Heart left ventricle (tissue), 16 donors: ENCODE results near the gene PTPN6. TPM values are rescaled to one million over a fixed set of nuclear protein-coding genes. Genes with fewer than 3 reads are reported as not detected.

Experiments used
- ATAC-seq, 4 donors: fragments of 200-7000 bp; cut with Tn5 transposase; one replicate each; pipeline ENCODE4 v1.9.1; 2020 to 2022; ENCODE audit warnings: moderate library complexity in 4 of 4, mild to moderate bottlenecking in 3 of 4, moderate number of reproducible peaks in 1 of 4
- DNase-seq, 5 donors: peaks; one replicate each; pipeline ENCODE4 v3.0.0-alpha.2; 2020
- H3K27ac ChIP-seq, 12 donors: fragments of 200-600 bp; sonication (generic) in 4 of 12; one replicate each; pipeline versions ENCODE4 v1.5.0 to v1.8.0; 2016 to 2022; ENCODE audit warnings: mild to moderate bottlenecking in 2 of 12
- H3K27me3 ChIP-seq, 9 donors: fragments of 200-600 bp; sonication (generic) in 2 of 9; one replicate each; pipeline versions ENCODE4 v1.5.1 to v1.8.0; 2016 to 2022; ENCODE audit warnings: mild to moderate bottlenecking in 3 of 9
- H3K36me3 ChIP-seq, 9 donors: fragments of 200-600 bp; sonication (generic) in 2 of 9; one replicate each; pipeline versions ENCODE4 v1.5.0 to v1.8.0; 2018 to 2022; ENCODE audit warnings: mild to moderate bottlenecking in 2 of 9
- H3K4me1 ChIP-seq, 12 donors: fragments of 200-600 bp; sonication (generic) in 4 of 12; one replicate each; pipeline versions ENCODE4 v1.5.0 to v1.8.0; 2016 to 2022; ENCODE audit warnings: mild to moderate bottlenecking in 3 of 12
- H3K4me3 ChIP-seq, 12 donors: fragments of 200-600 bp; sonication (generic) in 4 of 12; one replicate each; pipeline versions ENCODE4 v1.5.0 to v1.8.0; 2017 to 2022; ENCODE audit warnings: mild to moderate bottlenecking in 9 of 12, moderate library complexity in 4 of 12
- H3K9me3 ChIP-seq, 12 donors: fragments of 200-600 bp; sonication (generic) in 4 of 12; one replicate each; pipeline versions ENCODE4 v1.5.0 to v1.8.0; 2016 to 2022; ENCODE audit warnings: mild to moderate bottlenecking in 1 of 12
- CTCF ChIP-seq, 12 donors: fragments of 200-600 bp; sonication (generic) in 4 of 12; IDR thresholded peaks; one replicate each; pipeline versions ENCODE4 v1.5.0 to v1.8.0; 2018 to 2022; ENCODE audit warnings: antibody characterized with exemption in 12 of 12, mild to moderate bottlenecking in 5 of 12
- POLR2A ChIP-seq, 2 donors: fragments of 450-650 bp; IDR thresholded peaks; one replicate each; pipeline ENCODE4 v1.6.1; 2017; ENCODE audit warnings: antibody characterized with exemption in 2 of 2, mild to moderate bottlenecking in 2 of 2, moderate library complexity in 2 of 2
- WGBS, 4 donors: extraction: QIAGEN DNeasy Blood & Tissue Kit in 2 of 4; methylation state at CpG; one replicate each; pipeline versions ENCODE4 v1.1.5 to v1.1.7; 2013 to 2018; 5-methylcytosine and 5-hydroxymethylcytosine counted together
- intact Hi-C, 10 donors: fragments of 100-400 bp; cut with DNase I; formaldehyde crosslinking; loops; one replicate each; pipeline versions ENCODE4 v1.11.1 to v1.14.2; 2022
- polyA plus RNA-seq, 2 donors: library from polyadenylated mRNA; stranded (reverse); fragments of 200-250 nt; gene quantifications; one replicate each; pipeline ENCODE4 v1.2.3, GENCODE V29; 2013
- total RNA-seq, 9 donors: library from RNA; depleted of rRNA in 2 of 9; stranded (reverse); fragments of >200 nt in 2 of 9; fragmentation: NEBNext Ultra II Directional in 3 of 9; extraction: Animal tissue kit (Norgen Biotek cat#: 25700) in 3 of 9; gene quantifications; one replicate each; pipeline versions ENCODE4 v1.1.0 to v1.2.4, GENCODE V29; 2016 to 2023
- donor health status: ischemic (EF 13 %, LVEDD 7.1; RV severe dilation, severe dysfunction).
- donor health status: healthy with polysubstance abuse.
- donor health status: DM: no; HTN: yes; CAD: no.
- donor health status: DM: no; HTN: no; CAD: no.
- donor health status: ischemic (EF 25% LVEDD 6.9; RV normal size, moderate dysfunction).
- donor health status: ischemic (EF 25% LVEDD 5.7; RV mildly dilated, moderate dysfunction).
- donor health status: healthy.
- donor health status: DM: yes; HTN: yes; CAD: no.
- donor health status: ischemic (EF 35%, LVEDD 5.7; RV mildly dilated, moderate dysfunction).
- donor health status: nonischemic (EF 11% LVEDD 7.7; RV severe dilation, severe dysfunction).
- donor health status: DM: yes; HTN: yes; CAD: no.
- donor health status: PGD.
- donor health status: ischemic (EF 29% LVEDD 5.4; RV normal size, mild dysfunction).
- donor health status: nonischemic (EF 23%, LVEDD 6.1; RV moderate dilation, normal function).

PTPN6 gene
- total and polyA plus RNA-seq, 11 donors, result 3.5 to 63.2 (median 6.1) TPM

GRCh38 chr12:6927379-6928021 lies 23.7 kb upstream of the PTPN6 start, which contains the start of gene ATN1:
TSS of gene ATN1 (plus strand) at chr12:6927959. CDS start at chr12:6934002, 6,043 bp downstream.
- H3K27ac ChIP-seq, result peak within 1 kb of the TSS; percentile 87 to 98 (median 96)
- WGBS, 4 donors, result 0 to 1% (median 1%) methylated on average over 41 to 66 of the region's 66 CpGs
- ATAC-seq (peak; percentile 23 to 65 (median 60)), DNase-seq (peak; percentile 89 to 91 (median 90))
- peaks cover 12 to 79% (median 58%) of the 10 kb centered on the region in 12 donors for H3K4me1 ChIP-seq
- intact Hi-C loops, result loop anchor here in 2 of 10 donors (5.0 kb wide), 2 partner anchors 55 to 185 kb away; partner anchors contain the start of gene SPSB2 (in 1 of the 2)
- no peaks in the 10 kb centered on the region for H3K9me3 ChIP-seq
- H3K4me3 ChIP-seq, result peak within 1 kb of the TSS; percentile 67 to 98 (median 83)
- peaks cover 0 to 9% (median 0%) of the 10 kb centered on the region in 9 donors for H3K36me3 ChIP-seq
- no peaks in the 10 kb centered on the region for H3K27me3 ChIP-seq
- peak in 1 of 2 donors; percentile 38 for TF ChIP-seq POLR2A (IDR thresholded peaks at IDR 0.05)
- no peak for TF ChIP-seq CTCF (IDR thresholded peaks at IDR 0.05)

GRCh38 chr12:6928022-6928702 lies 23.0 kb upstream of the PTPN6 start:
- intact Hi-C loops, result loop anchor here in 2 of 10 donors (5.0 kb wide), 2 partner anchors 56 to 184 kb away; partner anchors contain the start of gene SPSB2 (in 1 of the 2)
- peaks cover 12 to 81% (median 63%) of the 10 kb centered on the region in 12 donors for H3K4me1 ChIP-seq
- 0 to 2% (median 1%) methylated on average over 4 to 74 of the region's 79 CpGs for WGBS, 4 donors
- no peak for TF ChIP-seq POLR2A (IDR thresholded peaks at IDR 0.05)
- H3K9me3 ChIP-seq, result no peaks in the 10 kb centered on the region
- ATAC-seq, result peak in 1 of 4 donors; percentile 1
- H3K27ac ChIP-seq, result peak overlapping the region; percentile 87 to 98 (median 96)
- peak overlapping the region; percentile 67 to 98 (median 83) for H3K4me3 ChIP-seq
- peak in 3 of 5 donors; percentile 34 to 49 (median 46) for DNase-seq
- no peaks in the 10 kb centered on the region for H3K27me3 ChIP-seq
- H3K36me3 ChIP-seq, result peaks cover 0 to 11% (median 0%) of the 10 kb centered on the region in 9 donors

- Histone ChIP-seq H3K4me3 (peak overlapping the region; percentile 67 to 98 (median 83)), H3K27ac (peak overlapping the region; percentile 87 to 98 (median 96)), H3K4me1 (peaks cover 12 to 86% (median 70%) of the 10 kb centered on the region in 12 donors), H3K9me3 (no peaks in the 10 kb centered on the region), H3K27me3 (no peaks in the 10 kb centered on the region), H3K36me3 (peaks cover 0 to 16% (median 3%) of the 10 kb centered on the region in 9 donors)
- intact Hi-C loops, result loop anchor here in 2 of 10 donors (5.0 kb wide), 2 partner anchors 57 to 183 kb away; partner anchors contain the start of gene SPSB2 (in 1 of the 2)
- 5 to 9% (median 7%) methylated on average over 19 of the region's 19 CpGs for WGBS, 4 donors
- ATAC-seq (no peak), DNase-seq (peak in 2 of 5 donors; percentile 9 to 17)
- TF ChIP-seq POLR2A (IDR thresholded peaks at IDR 0.05) (no peak), CTCF (IDR thresholded peaks at IDR 0.05) (no peak)
These were observed 22.3 kb upstream of the PTPN6 start for GRCh38 chr12:6928703-6929407.
